Activated CD4-positive, alpha-beta T cell treated with anti-CD3 and anti-CD28 coated beads for 48 hours (primary cell): ENCODE data around the gene RAB11B.
"Not testable (repeated sequence)": the region's sequence is repeated elsewhere in the genome, so short reads cannot be mapped to it uniquely, and the experiment has no call there.

Experiments
- DNase-seq: peaks from one replicate; pipeline ENCODE4 v3.0.0-alpha.2; 2020

Gene RAB11B

DNA sequence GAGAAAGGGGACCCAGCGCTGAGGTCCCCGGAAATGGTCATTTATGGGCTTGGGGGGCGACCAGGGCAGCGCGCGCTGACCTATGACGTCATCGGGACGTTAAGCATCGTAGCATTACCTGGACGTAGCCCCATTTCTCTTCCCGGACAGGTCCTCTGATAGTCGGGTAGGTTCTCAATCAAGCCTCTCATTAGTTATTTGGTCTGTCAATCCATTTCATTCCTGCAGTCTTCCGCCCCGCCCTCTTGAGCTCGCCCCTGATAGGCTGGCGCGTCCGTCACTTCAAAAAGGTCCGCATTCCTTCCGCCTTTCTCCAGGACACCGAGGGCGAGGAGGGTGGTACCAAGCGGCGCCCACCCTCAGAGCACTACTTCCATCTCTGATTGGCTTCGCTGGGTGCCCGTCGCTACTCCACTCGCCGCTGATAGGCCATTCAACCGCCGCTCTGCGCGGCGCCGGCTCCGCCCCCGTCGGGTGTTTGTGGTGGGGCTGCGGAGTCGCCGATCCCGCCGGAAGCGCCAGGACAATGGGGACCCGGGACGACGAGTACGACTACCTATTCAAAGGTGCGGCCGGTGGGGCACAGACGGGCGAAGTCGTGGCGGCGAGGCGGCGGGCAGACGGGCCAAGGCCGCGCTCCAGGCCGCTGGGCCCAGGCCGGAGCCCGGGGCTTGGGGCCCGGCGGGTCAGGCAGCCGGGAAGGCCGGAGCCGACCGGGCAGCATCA lies at the start of gene RAB11B:
Gene RAB11B (plus strand): TSS at position 470 of the 726 bp plus-strand sequence. CDS start 57 bp downstream, at position 527.
- peak; percentile 99 for DNase-seq

DNA sequence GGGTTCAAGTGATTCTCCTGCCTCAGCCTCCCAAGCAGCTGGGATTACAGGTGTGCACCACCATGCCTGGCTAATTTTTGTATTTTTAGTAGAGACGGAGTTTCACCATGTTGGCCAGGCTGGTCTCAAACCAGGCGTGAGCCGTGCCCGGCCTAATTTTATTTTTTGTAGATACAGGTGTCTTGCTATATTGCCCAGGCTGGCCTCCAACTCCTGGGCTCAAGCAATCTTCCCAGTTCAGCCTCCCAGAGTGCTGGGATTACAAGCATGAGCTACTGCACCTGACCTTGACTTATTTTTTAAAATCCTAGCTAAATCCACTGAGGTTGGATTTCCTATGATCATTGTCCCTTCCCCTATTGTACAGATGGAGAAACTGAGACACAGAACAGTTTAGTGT lies 48.7 kb upstream of the RAB11B start:
- not testable (repeated sequence) for DNase-seq

DNA sequence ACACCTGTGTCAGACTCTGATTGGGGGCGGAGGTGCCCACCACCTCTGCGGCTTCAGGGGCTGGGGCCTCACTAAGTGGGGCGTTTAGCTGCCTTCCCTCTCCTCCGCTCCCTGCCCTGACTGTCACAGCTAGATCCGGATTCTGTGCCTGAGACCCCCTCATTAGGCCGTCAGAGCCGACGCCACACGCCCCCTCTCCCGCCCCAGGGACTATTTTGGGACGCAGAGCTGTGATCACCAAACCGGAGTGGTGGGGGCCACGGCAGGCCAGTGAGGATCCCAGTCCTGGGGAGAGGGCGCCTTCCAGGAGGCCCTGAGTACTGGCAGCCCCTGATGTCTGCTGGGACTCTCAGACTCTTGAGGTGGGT lies 47.9 kb upstream of the RAB11B start:
- DNase-seq, result no peak

DNA sequence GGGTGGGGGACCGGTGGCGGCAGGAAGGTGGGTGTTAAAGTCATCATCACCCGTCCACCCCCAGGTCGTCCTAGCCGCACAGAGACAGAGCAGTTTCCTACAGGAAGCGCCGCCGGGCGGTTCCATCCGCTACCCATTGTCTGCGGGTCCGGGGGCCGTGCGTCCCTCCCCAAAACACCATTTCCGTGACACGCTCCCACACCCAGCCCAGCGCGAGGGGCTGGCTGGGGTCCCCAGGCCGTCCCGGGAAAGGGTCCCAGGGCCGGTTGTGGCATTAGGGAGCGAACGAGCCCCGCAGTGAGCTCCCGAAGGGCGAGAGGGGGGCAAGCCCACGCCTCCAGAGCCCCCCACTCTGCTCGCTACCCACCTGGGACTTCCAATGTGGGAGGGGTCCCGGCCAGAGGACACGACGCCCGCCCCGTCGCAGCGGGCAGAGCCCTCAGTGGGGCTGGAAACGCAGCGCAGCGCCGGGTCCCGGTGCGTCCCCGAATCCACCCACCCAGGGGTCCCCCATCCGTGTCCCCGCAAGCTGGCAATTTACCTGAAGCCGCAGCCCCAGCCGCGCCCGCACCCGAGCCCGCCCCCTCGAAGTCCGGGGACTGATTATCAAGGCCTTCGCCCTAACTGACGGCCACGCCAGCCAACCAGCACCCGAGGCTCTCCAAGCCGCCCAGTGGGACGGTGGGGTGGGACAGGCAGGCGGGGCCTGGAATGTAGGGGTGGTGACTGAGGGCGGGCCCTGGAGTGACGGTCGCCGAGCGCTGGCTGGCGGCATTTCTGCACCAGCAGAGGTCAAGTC lies 47.3 kb upstream of the RAB11B start, which contains the start of gene KANK3:
Gene KANK3 (minus strand): TSS at position 579 of the 799 bp plus-strand sequence. CDS start 5,434 bp downstream, outside the sequence.
- DNase-seq, result peak; percentile 96

DNA sequence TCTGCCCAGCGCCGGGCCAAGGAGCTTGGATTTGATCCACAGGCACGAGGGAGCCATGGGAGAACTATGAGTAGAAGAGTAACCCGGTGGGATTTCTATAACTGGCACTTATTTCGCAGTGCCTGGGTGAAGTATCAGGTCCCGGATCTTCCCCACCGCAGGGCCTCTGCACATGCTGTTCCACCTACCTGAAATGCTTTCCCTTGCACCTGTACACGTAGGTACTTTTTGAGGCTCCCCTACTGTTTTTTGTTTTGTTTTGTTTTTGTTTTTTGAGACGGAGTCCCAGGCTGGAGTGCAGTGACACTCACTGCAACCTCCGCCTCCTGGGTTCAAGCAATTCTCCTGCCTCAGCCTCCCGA lies 46.7 kb upstream of the RAB11B start:
- DNase-seq, result no peak

DNA sequence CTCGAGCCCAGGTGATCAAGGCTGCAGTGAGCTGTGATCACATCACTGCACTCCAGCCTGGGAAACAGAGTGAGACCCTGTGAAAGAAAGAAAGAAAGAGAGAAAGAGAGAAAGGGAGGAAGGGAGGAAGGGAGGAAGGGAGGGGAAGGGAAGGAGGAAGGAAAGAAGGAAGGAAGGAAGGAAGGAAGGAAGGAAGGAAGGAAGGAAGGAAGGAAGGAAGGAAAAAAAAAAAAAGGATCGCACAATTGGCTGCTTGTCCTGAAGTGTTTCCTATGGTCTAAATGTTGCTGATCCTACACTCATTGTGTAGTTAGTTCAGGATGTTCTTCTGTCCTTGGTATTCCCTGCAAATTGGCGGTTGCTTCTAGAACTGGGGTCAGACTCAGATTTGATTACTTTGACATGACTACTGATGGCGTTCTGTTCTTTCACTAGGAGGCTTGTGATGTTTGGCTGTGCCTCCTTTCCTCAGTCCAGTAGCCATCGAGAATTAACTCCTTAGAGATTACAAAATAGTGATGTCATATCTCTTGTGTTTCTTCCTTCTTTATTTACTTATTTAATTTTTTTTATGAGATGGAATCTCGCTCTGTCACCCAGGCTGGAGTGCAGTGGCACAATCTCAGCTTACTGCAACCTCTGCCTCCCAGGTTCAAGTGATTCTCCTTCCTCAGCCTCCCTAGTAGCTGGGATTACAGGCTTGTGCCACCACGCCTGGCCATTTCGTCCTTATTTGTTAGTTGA lies 40.4 kb upstream of the RAB11B start:
- not testable (repeated sequence) for DNase-seq

DNA sequence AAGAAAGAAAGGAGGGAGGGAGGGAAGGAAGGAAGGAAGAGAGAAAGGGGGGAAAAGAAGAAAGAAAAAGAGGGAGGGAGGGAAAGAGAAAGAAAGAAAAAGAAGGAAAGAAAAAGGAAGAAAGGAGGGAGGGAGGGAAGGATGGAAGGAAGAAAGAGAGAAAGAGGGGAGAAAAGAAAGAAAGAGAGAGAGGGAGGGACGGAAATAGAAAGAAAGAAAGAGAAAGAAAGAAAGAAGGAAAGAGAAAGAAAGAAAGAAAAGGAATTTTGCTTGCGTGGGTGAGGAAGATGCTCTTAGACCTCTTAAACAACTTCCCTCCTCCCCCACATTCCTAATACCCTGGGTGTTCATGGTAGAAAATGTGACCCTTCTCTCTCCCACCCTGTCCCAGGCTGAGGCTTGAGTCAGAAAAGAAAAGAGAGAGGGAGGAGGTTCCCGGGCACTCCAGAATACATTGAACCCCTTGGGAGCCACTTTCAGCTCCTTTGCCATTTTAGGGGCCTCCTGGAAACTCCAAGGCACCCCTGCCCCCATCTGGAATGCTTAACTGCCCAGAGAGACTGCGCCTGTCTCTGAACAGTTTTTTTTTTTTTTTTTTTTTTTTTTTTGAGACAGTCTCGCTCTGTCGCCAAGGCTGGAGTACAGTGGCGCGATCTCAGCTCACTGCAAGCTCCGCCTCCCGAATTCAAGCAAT lies 37.9 kb upstream of the RAB11B start:
- DNase-seq, result no peak

DNA sequence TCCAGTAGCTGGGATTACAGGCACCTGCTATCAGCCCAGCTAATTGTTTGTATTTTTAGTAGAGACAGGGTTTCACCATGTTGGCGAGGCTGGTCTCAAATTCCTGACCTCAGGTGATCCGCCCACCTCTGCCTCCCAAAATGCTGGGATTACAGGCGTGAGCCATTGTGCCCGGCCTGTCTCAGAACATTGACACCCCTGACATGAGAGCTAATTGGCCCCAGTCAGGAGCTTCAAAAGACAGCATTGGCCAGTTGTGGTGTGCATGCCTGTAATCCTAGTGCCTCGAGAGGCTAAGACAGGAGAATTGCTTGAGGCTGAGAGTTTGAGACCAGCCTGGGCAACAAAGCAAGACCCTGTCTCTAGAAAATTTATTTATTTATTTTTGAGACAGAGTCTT lies 37.3 kb upstream of the RAB11B start:
- DNase-seq, result not testable (repeated sequence)

DNA sequence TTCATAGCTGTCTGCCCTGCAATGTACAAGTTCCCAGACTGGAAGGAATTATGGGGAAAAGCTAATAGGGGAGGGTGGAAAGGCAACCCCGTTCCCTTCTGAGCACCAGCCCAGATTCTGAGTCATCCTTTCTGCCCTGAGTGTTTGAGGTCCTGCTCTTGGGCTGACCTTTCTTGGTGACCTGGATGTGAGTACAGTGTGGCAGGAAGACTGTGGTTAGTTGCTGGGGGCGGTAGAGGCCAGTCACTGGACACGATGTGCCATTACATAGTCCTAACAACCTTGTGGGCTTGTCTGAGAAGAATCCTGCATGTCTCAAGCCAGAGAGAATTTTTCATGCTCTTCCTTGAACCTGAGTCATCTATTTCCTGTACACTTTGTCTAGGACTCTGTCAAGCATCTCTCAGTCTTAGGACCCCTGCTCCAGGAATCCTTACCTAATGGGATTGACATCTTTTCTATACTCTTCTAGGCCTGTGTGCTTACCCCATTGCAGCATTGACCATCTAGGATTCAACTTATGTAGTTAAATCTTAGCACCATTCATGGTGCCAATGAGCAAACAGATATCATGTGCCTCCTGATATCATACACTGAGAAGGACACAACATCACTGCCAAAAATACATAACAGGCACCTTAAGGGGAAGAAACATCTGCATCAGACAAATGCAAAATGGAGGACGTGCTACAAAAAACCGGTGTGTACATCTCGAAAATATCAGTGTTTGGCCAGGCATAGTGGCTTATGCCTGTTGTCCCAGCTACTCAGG lies 34.3 kb upstream of the RAB11B start:
- no peak for DNase-seq

DNA sequence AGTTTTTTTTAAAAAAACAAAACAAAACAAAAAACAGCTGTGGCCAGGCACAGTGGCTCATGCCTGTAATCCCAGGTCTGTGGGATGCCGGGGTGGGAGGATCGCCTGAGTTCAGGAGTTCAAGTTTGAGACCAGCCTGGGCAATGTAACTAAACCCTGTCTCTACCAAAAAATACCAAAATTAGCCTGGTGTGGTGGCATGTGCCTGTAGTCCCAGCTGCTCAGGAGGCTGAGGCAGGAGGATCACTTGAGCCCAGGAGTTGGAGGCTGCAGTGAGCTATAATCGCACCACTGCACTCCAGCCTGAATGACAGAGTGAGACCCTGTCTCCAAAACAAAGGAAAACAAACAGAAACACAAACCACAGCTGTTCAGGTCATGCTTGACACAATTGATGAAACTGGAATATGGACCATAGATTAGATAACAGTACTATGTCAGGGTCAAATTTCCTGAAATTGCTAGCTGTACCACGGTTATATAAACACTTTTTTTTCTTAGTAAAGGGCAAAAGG lies 33.1 kb upstream of the RAB11B start:
- no peak for DNase-seq

DNA sequence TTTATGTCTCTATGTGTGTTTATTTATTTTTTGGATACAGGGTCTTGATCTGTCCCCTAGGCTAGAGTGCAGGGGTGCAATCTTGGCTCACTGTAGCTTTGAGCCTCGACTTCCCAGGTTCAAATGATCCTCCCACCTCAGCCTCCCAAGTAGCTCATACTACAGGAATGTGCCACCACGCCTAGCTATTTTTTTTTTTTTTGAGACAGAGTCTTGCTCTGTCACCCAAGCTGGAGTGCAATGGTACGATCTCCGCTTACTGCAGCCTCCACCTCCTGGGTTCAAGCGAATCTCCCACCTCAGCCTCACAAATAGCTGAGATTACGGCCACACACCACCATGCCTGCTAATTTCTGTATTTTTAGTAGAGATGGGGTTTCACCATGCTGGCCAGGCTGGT lies 31.2 kb upstream of the RAB11B start:
- no peak for DNase-seq

DNA sequence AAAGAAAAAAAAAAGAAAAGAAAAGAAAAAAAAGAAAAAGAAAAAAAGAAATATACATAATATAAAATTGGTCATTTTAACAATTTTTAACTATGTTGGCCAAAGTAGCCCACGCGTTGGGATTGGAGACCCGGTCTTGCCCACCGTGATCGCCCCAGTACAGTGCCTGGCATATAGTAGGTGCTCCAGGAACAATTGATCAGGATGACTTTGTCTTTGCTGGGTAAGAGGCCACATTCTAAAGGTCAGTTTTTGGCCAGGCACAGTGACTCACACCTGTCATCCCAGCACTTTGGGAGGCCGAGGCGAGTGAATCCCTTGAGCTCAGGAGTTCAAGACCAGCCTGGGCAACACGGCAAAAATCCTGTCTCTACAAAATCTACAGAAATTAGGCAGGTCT lies 30.0 kb upstream of the RAB11B start:
- no peak for DNase-seq

DNA sequence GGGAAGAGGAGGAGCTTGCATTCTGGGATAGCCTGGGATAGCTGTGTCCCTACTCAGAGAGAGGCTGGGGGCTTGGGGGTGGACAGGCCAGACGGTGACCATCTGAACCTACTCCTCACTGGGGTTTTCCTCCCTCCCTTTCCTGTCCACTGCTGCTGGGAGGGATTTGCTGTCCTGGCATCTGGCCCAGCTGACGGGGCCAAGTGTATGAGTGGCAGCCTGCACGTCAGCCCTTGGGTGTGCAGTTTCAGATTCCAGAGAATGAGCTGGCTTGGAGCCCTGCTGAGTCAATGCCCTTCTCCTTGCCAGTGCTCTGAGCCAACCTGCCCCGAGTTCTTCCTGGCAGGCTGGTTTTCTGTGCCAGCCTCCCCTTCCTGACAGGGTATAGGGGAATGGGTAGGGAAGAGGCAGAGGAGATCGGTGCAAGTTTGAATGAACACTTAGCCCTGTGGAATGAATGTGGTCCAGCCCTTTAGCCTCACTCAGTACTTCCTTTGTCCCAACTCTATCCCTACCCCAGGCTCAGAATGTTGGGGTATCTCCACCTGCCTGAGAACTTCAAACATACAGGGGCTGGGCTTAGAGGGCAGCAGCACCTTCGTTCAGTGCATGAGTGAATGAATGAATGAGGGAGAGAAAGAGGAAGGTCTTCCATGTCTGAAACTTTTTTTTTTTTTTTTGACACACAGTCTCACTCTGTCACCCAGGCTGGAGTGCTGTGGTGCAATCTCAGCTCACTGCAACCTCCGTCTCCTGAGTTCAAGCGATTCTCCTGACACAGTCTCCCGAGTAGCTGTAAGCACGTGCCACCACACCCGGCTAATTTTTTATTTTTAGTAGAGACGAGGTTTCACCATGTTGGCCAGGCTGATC lies 28.0 kb upstream of the RAB11B start:
- peak; percentile 64 for DNase-seq

DNA sequence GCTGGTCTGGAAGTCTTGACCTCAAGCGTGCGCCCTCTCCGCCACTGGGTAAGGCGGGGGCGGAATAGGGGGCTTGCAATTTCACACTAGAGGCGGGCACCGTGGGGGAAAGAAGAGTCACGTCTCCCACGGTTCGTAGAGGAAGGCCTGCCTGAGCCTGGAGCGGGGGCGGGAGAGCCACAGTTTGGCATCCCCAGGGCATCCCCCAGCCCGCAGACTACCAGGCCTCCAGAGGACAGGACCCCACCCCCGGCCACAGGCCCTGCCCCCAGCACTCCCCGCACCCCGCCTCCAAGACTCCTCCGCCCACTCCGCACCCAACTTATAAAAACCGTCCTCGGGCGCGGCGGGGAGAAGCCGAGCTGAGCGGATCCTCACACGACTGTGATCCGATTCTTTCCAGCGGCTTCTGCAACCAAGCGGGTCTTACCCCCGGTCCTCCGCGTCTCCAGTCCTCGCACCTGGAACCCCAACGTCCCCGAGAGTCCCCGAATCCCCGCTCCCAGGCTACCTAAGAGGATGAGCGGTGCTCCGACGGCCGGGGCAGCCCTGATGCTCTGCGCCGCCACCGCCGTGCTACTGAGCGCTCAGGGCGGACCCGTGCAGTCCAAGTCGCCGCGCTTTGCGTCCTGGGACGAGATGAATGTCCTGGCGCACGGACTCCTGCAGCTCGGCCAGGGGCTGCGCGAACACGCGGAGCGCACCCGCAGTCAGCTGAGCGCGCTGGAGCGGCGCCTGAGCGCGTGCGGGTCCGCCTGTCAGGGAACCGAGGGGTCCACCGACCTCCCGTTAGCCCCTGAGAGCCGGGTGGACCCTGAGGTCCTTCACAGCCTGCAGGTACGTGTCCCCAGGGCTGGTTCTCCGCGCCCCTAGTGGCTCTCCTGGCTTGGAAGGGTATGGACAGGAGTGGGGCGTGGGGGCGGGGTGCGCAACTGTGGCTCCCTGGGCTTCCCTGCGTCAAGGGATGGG lies 26.1 kb upstream of the RAB11B start, which contains the start of gene ANGPTL4:
Gene ANGPTL4 (plus strand): TSS at position 353 of the 969 bp plus-strand sequence. CDS start 167 bp downstream, at position 520.
- peak; percentile 73 for DNase-seq

DNA sequence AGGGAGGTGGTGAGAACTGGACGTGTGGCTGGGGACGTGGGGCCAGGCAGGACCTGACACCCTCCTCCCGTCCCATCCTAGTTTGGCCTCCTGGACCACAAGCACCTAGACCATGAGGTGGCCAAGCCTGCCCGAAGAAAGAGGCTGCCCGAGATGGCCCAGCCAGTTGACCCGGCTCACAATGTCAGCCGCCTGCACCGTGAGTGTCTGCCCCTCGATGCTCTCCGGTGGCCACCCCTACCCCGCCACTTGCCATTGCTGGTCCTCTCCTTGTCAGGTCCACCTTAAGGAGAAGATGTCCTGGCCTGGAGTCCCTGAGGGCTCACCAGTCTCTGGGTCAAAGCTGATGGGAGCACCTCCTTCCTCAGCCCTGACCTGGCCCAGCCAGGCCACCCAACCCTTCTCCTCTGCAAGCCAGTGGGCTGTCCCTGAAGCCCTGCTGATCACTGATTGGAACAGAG lies 24.0 kb upstream of the RAB11B start:
- DNase-seq, result no peak

DNA sequence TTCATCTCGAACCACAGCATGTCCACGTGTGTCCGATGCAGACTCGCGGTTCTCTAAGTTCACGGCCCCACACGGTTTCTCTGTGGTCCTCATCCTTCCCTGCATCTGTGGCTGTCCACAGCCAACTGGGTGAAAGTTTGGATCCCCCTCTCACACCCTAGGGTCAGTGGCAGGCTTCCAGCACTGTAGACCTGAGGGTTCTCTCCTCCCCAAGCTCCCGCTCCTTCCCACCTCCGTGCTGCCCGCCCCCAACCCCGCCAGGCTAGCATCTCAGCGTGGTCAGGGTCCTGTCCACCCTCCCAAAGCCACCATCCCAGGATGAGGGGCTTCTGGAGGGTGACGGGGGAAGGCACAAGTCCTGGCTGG lies 23.2 kb upstream of the RAB11B start:
- no peak for DNase-seq

DNA sequence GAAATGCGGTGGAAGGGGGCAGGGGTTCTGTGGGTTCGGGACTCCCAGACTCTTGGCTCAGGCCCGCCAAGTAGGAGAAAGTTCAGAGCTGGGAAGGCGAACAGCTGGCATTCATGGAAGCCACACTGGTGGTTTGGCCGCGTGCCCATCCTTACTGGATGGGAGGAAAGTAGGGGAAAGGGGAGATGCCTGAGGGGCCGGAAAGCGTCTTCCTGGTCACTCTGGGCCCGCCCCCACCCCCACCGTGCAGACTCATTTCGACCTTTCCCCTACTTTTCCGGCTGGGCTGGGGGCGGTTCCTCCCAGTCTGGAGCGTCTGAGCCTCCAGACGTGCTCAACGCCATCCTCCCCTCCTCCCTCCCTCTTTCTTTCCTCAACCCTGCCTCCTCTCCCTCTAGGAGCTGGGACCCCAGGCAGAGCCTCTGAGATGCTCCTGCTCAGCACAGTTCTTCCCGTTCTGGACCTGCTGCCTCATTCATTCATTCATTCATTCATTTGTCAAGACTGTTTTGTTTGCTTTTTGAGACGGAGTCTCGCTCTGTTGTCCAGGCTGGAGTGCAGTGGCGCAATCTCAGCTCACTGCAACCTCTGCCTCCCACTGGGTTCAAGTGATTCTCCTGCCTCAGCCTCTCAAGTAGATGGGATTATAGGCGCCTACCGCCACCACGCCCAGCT lies 22.7 kb upstream of the RAB11B start:
- no peak for DNase-seq

DNA sequence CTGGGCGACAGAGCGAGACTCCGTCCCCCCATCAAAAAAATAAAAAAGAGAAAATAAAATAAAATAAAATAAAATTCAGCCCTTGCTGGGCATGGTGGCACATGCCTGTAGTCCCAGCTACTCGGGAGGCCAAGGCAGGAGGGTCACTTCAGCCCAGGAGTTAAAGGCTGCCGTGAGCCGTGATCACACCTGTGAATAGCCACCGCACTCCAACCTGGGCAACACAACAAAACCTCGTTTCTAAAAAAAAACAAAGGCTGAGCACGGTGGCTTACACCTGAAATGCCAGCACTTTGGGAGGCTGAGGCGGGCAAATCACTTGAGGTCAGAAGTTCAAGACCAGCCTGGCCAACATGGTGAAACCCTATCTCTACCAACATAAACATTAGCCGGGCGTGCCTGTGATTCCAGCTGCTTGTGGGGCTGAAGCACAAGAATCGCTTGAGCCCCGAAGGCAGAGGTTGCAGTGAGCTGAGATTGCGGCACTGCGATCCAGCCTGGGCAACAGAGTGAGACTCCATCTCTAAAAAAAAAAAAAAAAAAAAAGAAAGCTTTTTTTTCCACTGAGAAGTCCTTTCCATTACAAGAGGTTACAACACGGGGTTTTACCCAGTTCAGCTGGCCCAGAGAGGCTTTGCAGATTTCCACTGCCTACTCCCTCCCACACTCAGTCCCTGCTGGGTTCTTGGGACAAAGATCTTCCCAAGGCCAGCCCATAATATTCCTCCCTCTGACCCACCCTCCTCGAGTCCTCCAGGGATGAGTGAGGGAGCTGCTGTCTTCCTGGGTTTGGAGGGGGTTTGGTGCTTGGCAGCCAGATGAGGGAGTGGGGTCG lies 19.8 kb upstream of the RAB11B start:
- DNase-seq, result no peak
